ENCODE data around the gene LHX1. TPM values are rescaled to one million over a fixed set of nuclear protein-coding genes. Genes with fewer than 3 reads are reported as not detected.
A peak's percentile ranks its signal among the peaks of the same experiment; 100 is the strongest.

The LHX1 gene
- total and polyA plus RNA-seq, 3 donors from 2014 or later: 0.06 to 0.51 (median 0.39) TPM

- TF ChIP-seq POLR2A (IDR thresholded peaks at IDR 0.05) (no peak), CTCF (IDR thresholded peaks at IDR 0.05) (no peak)
- Histone ChIP-seq H3K27me3 (peaks cover 27% of the 10 kb centered on the region), H3K4me1 (peaks cover 32% of the 10 kb centered on the region), H3K9me3 (no peaks in the 10 kb centered on the region), H3K4me3 (no peak overlapping the region), H3K27ac (no peak overlapping the region), H3K36me3 (ENCODE audit: low read depth, missing control alignments) (no peaks in the 10 kb centered on the region)
- no peak for DNase-seq
- WGBS, 2 donors: 0 to 6% methylated on average over 5 to 26 of the region's 26 CpGs
- intact Hi-C loops (cut with DNase I; ENCODE audit: low total_unique reads): no loop called here
These were observed 3.1 kb upstream of the LHX1 start for GRCh38 chr17:36934144-36934691.

DNA sequence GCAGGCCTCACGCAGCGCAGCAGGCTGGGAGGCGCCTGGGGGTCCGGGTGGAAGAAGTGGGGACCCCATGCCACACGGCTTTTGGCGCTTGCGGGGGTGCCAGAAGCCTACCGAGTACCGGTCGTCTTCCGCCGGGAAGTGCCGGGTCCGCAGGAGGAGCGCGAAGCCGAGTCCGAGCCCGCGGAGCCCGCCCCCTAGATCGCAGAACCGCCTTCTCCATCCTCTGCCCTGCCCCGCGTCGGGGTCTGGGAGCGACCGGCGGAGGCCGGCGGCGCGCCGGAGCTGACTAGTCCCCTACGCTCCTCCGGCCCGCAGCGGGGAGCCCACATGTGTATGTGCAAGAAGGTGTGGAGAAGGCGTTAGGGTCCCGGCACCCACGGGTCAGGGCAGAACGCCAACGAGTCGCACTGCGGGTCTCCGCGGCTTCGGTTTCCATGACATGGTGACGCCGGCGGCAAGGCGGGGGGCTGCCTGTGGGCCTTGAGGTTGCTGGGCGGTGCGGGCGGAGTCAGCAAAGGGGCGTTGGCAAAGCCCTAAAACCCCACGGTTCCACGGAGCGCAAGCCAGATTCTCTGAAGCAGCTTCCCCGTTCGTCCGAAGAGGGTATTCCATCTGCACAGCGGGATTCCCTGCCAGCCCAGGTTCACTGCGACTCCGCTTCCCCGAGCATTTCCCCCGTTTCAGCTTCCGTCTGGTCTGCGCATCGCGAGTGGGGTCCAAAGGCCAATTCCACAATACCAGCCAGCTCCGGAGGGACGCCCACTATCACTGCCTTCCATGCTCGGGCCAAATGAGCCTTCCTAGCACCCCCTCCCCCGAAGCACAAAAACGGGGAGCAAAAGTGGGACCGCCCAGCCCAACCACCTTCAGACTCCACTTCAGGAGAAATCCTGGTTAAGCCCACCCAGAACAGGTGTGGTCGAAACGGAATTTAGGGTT is 2.3 kb upstream of the LHX1 start:
- H3K9me3 ChIP-seq: no peaks in the 10 kb centered on the region
- peaks cover 32% of the 10 kb centered on the region for H3K4me1 ChIP-seq
- intact Hi-C loops (cut with DNase I; ENCODE audit: low total_unique reads): no loop called here
- no peak overlapping the region for H3K27ac ChIP-seq
- 3 to 4% methylated on average over 25 to 64 of the region's 79 CpGs for WGBS, 2 donors
- peaks cover 27% of the 10 kb centered on the region for H3K27me3 ChIP-seq
- TF ChIP-seq POLR2A (IDR thresholded peaks at IDR 0.05): no peak
- no peak for TF ChIP-seq CTCF (IDR thresholded peaks at IDR 0.05)
- no peak overlapping the region for H3K4me3 ChIP-seq
- no peak for DNase-seq
- no peaks in the 10 kb centered on the region for H3K36me3 ChIP-seq (ENCODE audit: low read depth, missing control alignments)

DNA sequence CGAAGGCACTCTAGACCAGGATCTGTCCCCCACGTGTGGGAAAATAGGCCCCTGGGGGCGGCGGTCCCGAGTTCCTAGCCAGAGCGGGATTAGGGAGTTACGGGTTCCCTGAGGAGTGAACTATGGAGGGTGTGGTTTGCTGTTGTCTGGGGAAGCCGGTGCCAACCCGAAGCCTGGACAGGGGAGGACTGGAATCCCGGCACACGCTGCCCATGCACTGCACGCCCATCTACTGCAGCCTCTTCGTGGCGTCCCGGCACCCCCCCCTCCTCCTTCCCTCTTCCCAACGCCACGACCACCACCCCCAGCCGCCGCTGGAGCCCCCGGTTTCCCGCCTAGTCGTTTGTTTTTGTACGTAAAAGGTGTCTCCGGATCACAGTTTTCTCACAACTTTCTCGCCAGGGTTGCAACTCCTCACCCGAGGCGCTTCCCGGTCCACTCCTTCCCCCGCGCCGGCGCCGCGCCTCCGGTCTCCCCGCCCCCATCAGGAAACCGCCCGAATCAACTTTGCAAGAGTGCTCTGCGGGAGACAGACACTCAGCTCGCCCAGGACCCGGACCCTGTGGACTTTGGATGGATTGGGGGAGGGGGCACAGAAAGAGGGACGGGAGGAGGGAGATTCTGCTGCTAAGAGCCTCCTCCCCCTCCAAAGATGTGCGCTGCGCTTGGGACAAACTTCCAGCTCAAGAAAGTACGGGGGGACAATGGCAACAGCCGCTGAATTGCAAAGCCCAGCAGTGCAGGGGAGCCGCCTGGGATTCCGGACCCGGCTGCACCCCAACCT is 1.4 kb upstream of the LHX1 start:
- Histone ChIP-seq H3K27ac (no peak overlapping the region), H3K27me3 (peaks cover 27% of the 10 kb centered on the region), H3K36me3 (ENCODE audit: low read depth, missing control alignments) (no peaks in the 10 kb centered on the region), H3K9me3 (no peaks in the 10 kb centered on the region), H3K4me1 (peaks cover 32% of the 10 kb centered on the region), H3K4me3 (peak overlapping the region in 1 of 2 donors; percentile 16)
- TF ChIP-seq CTCF (IDR thresholded peaks at IDR 0.05) (no peak), POLR2A (IDR thresholded peaks at IDR 0.05) (no peak)
- 3 to 4% methylated on average over 32 to 49 of the region's 49 CpGs for WGBS, 2 donors
- no peak for DNase-seq
- intact Hi-C loops (cut with DNase I; ENCODE audit: low total_unique reads): no loop called here

GRCh38 chr17:36936455-36937000 is 747 bp upstream of the LHX1 start:
- H3K9me3 ChIP-seq: no peaks in the 10 kb centered on the region
- H3K4me1 ChIP-seq: peaks cover 32% of the 10 kb centered on the region
- H3K36me3 ChIP-seq (ENCODE audit: low read depth, missing control alignments): no peaks in the 10 kb centered on the region
- TF ChIP-seq POLR2A (IDR thresholded peaks at IDR 0.05) (no peak), CTCF (IDR thresholded peaks at IDR 0.05) (no peak)
- H3K4me3 ChIP-seq: peak overlapping the region in 1 of 2 donors; percentile 16
- 5 to 6% methylated on average over 25 to 35 of the region's 58 CpGs for WGBS, 2 donors
- no peak for DNase-seq
- no peak overlapping the region for H3K27ac ChIP-seq
- intact Hi-C loops (cut with DNase I; ENCODE audit: low total_unique reads): no loop called here
- peaks cover 27% of the 10 kb centered on the region for H3K27me3 ChIP-seq
